HCT116 (cell line): ENCODE results near the gene KRTAP12-4. TPM values are rescaled to one million over a fixed set of nuclear protein-coding genes. Genes with fewer than 3 reads are reported as not detected.

Source experiments
- ATAC-seq: fragments of 200-7000 bp; cut with Tn5 transposase; 2 replicates; pipeline ENCODE4 v1.9.1; 2020; ENCODE audit warnings: mild to moderate bottlenecking, moderate library complexity
- BruUV-seq: library from RNA; stranded (reverse); fragments of 400-500 nt; replicated peaks from 2 replicates; lab custom pipeline; 2021; lab: Mats Ljungman, UMichigan
- CTCF ChIA-PET: fragments of 300-600 bp; sonication (Branson Sonifier 250); formaldehyde crosslinking; loops from one replicate; lab custom pipeline; 2021; ENCODE audit warnings: antibody characterized with exemption; lab: Charles Lee
- POLR2A ChIA-PET: fragments of 300-600, 350-600 bp; sonication (Branson Sonifier 250); formaldehyde crosslinking; loops from one replicate; lab custom pipeline; 2021; ENCODE audit warnings: antibody characterized with exemption; lab: Charles Lee
- RAD21 ChIA-PET, 2 experiments: fragments of 300-600 bp; sonication (Branson Sonifier 250); formaldehyde crosslinking; loops; one replicate each; lab custom pipeline; 2023; ENCODE audit warnings: low total read pairs in 2 of 2; ENCODE audit not compliant: uncharacterized antibody in 2 of 2, unreplicated experiment in 2 of 2, low non-redundant PET in 1 of 2; lab: Charles Lee
- DNase-seq: peaks from one replicate; pipeline ENCODE4 v3.0.0-alpha.2; 2010; ENCODE audit warnings: low read depth, low spot score
- H2AFZ ChIP-seq: fragments of 200-600 bp; shearing (Covaris generic), sonication (generic); 2 replicates; pipeline ENCODE4 v1.6.1; 2017; ENCODE audit warnings: low read depth, mixed run types, mixed read lengths, antibody characterized with exemption, low read length; ENCODE audit not compliant: poor library complexity, severe bottlenecking
- H3K27ac ChIP-seq: 2 replicates; pipeline ENCODE4 v1.5.1; 2012; ENCODE audit warnings: low read depth, low read length
- H3K27me3 ChIP-seq: fragments of 200-600 bp; sonication (generic); 2 replicates; pipeline ENCODE4 v1.6.1; 2016; ENCODE audit warnings: mixed run types, low read length, mixed read lengths; ENCODE audit not compliant: insufficient read depth
- H3K36me3 ChIP-seq, 2 experiments: fragments of 200-500 bp in 1 of 2; fragments of 200-600 bp in 1 of 2; sonication (Bioruptor generic) in 1 of 2; sonication (generic) in 1 of 2; 2 replicates each; pipeline versions ENCODE4 v1.5.1 to v1.6.1; 2014 to 2016; ENCODE audit warnings: low read length in 2 of 2, inconsistent platforms in 1 of 2, mixed read lengths in 1 of 2, mixed run types in 1 of 2; ENCODE audit not compliant: insufficient read depth in 2 of 2, control insufficient read depth in 1 of 2
- H3K4me1 ChIP-seq, 2 experiments: fragments of 200-600 bp in 1 of 2; sonication (generic) in 1 of 2; 2 replicates each; pipeline versions ENCODE4 v1.5.1 to v1.6.1; 2012 to 2017; ENCODE audit warnings: low read length in 2 of 2, inconsistent platforms in 1 of 2, mild to moderate bottlenecking in 1 of 2, mixed read lengths in 1 of 2, mixed run types in 1 of 2, moderate library complexity in 1 of 2; ENCODE audit not compliant: insufficient read depth in 2 of 2, control insufficient read depth in 1 of 2
- H3K4me2 ChIP-seq: fragments of 200-600 bp; sonication (generic); 2 replicates; pipeline ENCODE4 v1.6.1; 2017; ENCODE audit warnings: mixed run types, low read length, mixed read lengths
- H3K4me3 ChIP-seq, 2 experiments: fragments of 200-600 bp in 1 of 2; sonication (generic) in 1 of 2; replicated peaks in 1 of 2; 2 replicates each; pipeline ENCODE4 v1.5.1; 2011 to 2016; ENCODE audit warnings: low read length in 2 of 2, control low read depth in 1 of 2, low read depth in 1 of 2, mild to moderate bottlenecking in 1 of 2, mixed read lengths in 1 of 2, mixed run types in 1 of 2
- H3K79me2 ChIP-seq: fragments of 200-600 bp; sonication (generic); 2 replicates; pipeline ENCODE4 v1.6.1; 2017; ENCODE audit warnings: mild to moderate bottlenecking, mixed run types, low read length, moderate library complexity, mixed read lengths; ENCODE audit not compliant: insufficient read depth
- H3K9ac ChIP-seq: fragments of 200-600 bp; sonication (generic); 2 replicates; pipeline ENCODE4 v1.6.1; 2016; ENCODE audit warnings: low read length, mixed read lengths
- H3K9me2 ChIP-seq: fragments of 200-600 bp; sonication (generic), shearing (Covaris generic); 2 replicates; pipeline ENCODE4 v1.6.1; 2017; ENCODE audit warnings: mixed run types, mild to moderate bottlenecking, moderate library complexity; ENCODE audit not compliant: insufficient read depth
- H3K9me3 ChIP-seq, 2 experiments: fragments of 200-500 bp in 1 of 2; fragments of 200-600 bp in 1 of 2; sonication (Bioruptor generic) in 1 of 2; sonication (generic) in 1 of 2; 2 replicates each; pipeline ENCODE4 v1.6.1; 2014 to 2017; ENCODE audit warnings: low read length in 2 of 2, mixed read lengths in 2 of 2, inconsistent platforms in 1 of 2, low read depth in 1 of 2, mild to moderate bottlenecking in 1 of 2, mixed run types in 1 of 2, moderate library complexity in 1 of 2; ENCODE audit not compliant: control insufficient read depth in 1 of 2, insufficient read depth in 1 of 2
- H4K20me1 ChIP-seq: fragments of 200-600 bp; sonication (generic), shearing (Covaris generic); 2 replicates; pipeline ENCODE4 v1.6.1; 2017; ENCODE audit warnings: mixed run types, mild to moderate bottlenecking, moderate library complexity; ENCODE audit not compliant: insufficient read depth
- ATF3 ChIP-seq: IDR thresholded peaks from 2 replicates; pipeline ENCODE4 v1.6.1; 2012
- CEBPB ChIP-seq: IDR thresholded peaks from 2 replicates; pipeline ENCODE4 v1.6.1; 2012; ENCODE audit warnings: low read depth
- CTCF ChIP-seq, 3 experiments: fragments of 200-600 bp in 1 of 3; sonication (generic) in 1 of 3; IDR thresholded peaks in 2 of 3; conservative IDR thresholded peaks in 1 of 3; 2 replicates each; pipeline ENCODE4 v1.5.1; 2012 to 2017; ENCODE audit warnings: low read depth in 2 of 3, low read length in 2 of 3, antibody characterized with exemption in 1 of 3, borderline replicate concordance in 1 of 3, control low read depth in 1 of 3, mild to moderate bottlenecking in 1 of 3, mixed read lengths in 1 of 3, mixed run types in 1 of 3, moderate library complexity in 1 of 3; ENCODE audit not compliant: insufficient read depth in 1 of 3
- EGR1 ChIP-seq: IDR thresholded peaks from 2 replicates; pipeline ENCODE4 v1.6.1; 2012; ENCODE audit warnings: low read depth
- JUND ChIP-seq: IDR thresholded peaks from 2 replicates; pipeline ENCODE4 v1.6.1; 2012
- MAX ChIP-seq: IDR thresholded peaks from 2 replicates; pipeline ENCODE4 v1.6.1; 2012
- POLR2A ChIP-seq: IDR thresholded peaks from 2 replicates; pipeline ENCODE4 v1.7.0; 2011; ENCODE audit warnings: borderline replicate concordance; ENCODE audit not compliant: insufficient read depth, insufficient read length; ENCODE audit errors: extremely low read depth
- RAD21 ChIP-seq: IDR thresholded peaks from 2 replicates; pipeline ENCODE4 v1.6.1; 2012; ENCODE audit warnings: low read depth, mild to moderate bottlenecking
- TCF7L2 ChIP-seq: IDR thresholded peaks from 2 replicates; pipeline ENCODE4 v1.7.0; 2011; ENCODE audit warnings: borderline replicate concordance, inconsistent platforms; ENCODE audit not compliant: insufficient read depth, insufficient read length; ENCODE audit errors: extremely low read depth
- YY1 ChIP-seq: IDR thresholded peaks from 2 replicates; pipeline ENCODE4 v1.6.1; 2011; ENCODE audit warnings: low read length, low read depth, moderate library complexity, mild to moderate bottlenecking; ENCODE audit not compliant: insufficient replicate concordance; ENCODE audit errors: extremely low read depth
- ZBTB33 ChIP-seq: IDR thresholded peaks from 2 replicates; pipeline ENCODE4 v1.6.1; 2011; ENCODE audit warnings: mild to moderate bottlenecking, low read length, moderate library complexity; ENCODE audit not compliant: insufficient replicate concordance; ENCODE audit errors: extremely low read depth
- intact Hi-C: fragments of 100-400 bp; cut with micrococcal nuclease; formaldehyde crosslinking; loops from 2 replicates; pipeline ENCODE4 v1.10.0; 2022
- total RNA-seq: library from RNA; stranded (reverse); gene quantifications from one replicate; pipeline ENCODE4 v1.2.1, GENCODE V29; 2021; ENCODE audit not compliant: unreplicated experiment

Gene KRTAP12-4
- total RNA-seq, 1 experiment from 2014 or later = not detected

- no TSS peak for BruUV-seq
- RAD21 ChIA-PET = no interaction called here
- intact Hi-C loops = no loop called here
- H3K36me3 ChIP-seq = no peaks in the 10 kb centered on the region
- H3K27ac ChIP-seq = no peak overlapping the region
- no peak for ATAC-seq
- no peaks in the 10 kb centered on the region for H4K20me1 ChIP-seq
- H3K4me1 ChIP-seq = no peaks in the 10 kb centered on the region
- no peak for DNase-seq
- TF ChIP-seq CEBPB (no peak), ATF3 (no peak), JUND (no peak), POLR2A (no peak), ZBTB33 (no peak), YY1 (no peak), RAD21 (no peak), MAX (no peak), TCF7L2 (no peak), EGR1 (no peak), CTCF (IDR thresholded peaks at IDR 0.05 in 2 of 3, conservative IDR thresholded peaks at IDR 0.05 in 1 of 3; ENCODE audit: borderline replicate concordance in 1 of 3, insufficient read depth in 1 of 3, low read depth in 2 of 3, low read length in 2 of 3) (no peak)
- TF ChIP-seq, all 23 proteins: peak for 0
- H2AFZ ChIP-seq = no peak overlapping the region
- H3K4me3 ChIP-seq = no peak overlapping the region
- CTCF ChIA-PET = no interaction called here
- no peaks in the 10 kb centered on the region for H3K9me2 ChIP-seq
- no peak overlapping the region for H3K9ac ChIP-seq
- POLR2A ChIA-PET = no interaction called here
- H3K9me3 ChIP-seq = peaks cover 6 to 17% of the 10 kb centered on the region in 2 experiments; a peak in 2 of 4 replicates
- H3K79me2 ChIP-seq = no peaks in the 10 kb centered on the region
- peaks cover 6% of the 10 kb centered on the region; the same call in 1 of the 2 replicates for H3K27me3 ChIP-seq
- H3K4me2 ChIP-seq = no peak overlapping the region
These were observed 13.7 kb downstream of the KRTAP12-4 start for GRCh38 chr21:44640761-44641160.
